CD4-positive, alpha-beta T cell (primary cell): ENCODE data around the gene PCNA. TPM values are rescaled to one million over a fixed set of nuclear protein-coding genes. Genes with fewer than 3 reads are reported as not detected.

Source experiments
- ATAC-seq: fragments of 200-7000 bp; cut with Tn5 transposase; one replicate; pipeline ENCODE4 v1.10.0; 2022; ENCODE audit warnings: mild to moderate bottlenecking; ENCODE audit not compliant: poor library complexity
- CTCF ChIA-PET: fragments of 350-600 bp; sonication (Branson Sonifier 250); formaldehyde crosslinking; loops from one replicate; lab custom pipeline; 2021; ENCODE audit warnings: antibody characterized with exemption, inconsistent platforms; lab: Charles Lee
- POLR2A ChIA-PET: fragments of 350-600 bp; sonication (Branson Sonifier 250); formaldehyde crosslinking; loops from one replicate; lab custom pipeline; 2021; ENCODE audit warnings: antibody characterized with exemption, inconsistent platforms; lab: Charles Lee
- DNase-seq, 14 experiments: peaks; one replicate each; pipeline ENCODE4 v3.0.0-alpha.2; 2013 to 2020; ENCODE audit warnings: mixed read lengths in 2 of 14
- H3K27ac ChIP-seq, 2 donors: one replicate each; pipeline versions ENCODE4 v1.5.1 to v1.7.0; 2013; ENCODE audit warnings: low read length in 2 of 2, low read depth in 1 of 2, mild to moderate bottlenecking in 1 of 2
- H3K27me3 ChIP-seq, 2 experiments: 1 replicate in 1 of 2; 2 replicates in 1 of 2; pipeline versions ENCODE4 v1.6.1 to v1.7.0; 2013; ENCODE audit warnings: low read length in 2 of 2, control low read depth in 1 of 2, mild to moderate bottlenecking in 1 of 2, moderate library complexity in 1 of 2; ENCODE audit not compliant: insufficient read depth in 2 of 2, control insufficient read depth in 1 of 2
- H3K36me3 ChIP-seq: one replicate; pipeline ENCODE4 v1.6.1; 2013; ENCODE audit warnings: low read length, control low read depth; ENCODE audit not compliant: insufficient read depth
- H3K4me1 ChIP-seq: one replicate; pipeline ENCODE4 v1.6.1; 2013; ENCODE audit warnings: low read length, control low read depth; ENCODE audit not compliant: insufficient read depth
- H3K4me3 ChIP-seq: one replicate; pipeline ENCODE4 v1.5.1; 2013; ENCODE audit warnings: mild to moderate bottlenecking, low read length, moderate library complexity
- H3K9me3 ChIP-seq, 2 experiments: 1 replicate in 1 of 2; 2 replicates in 1 of 2; pipeline versions ENCODE4 v1.6.1 to v1.7.0; 2013; ENCODE audit warnings: low read length in 2 of 2, mild to moderate bottlenecking in 2 of 2, control low read depth in 1 of 2, moderate library complexity in 1 of 2; ENCODE audit not compliant: control insufficient read depth in 1 of 2, insufficient read depth in 1 of 2
- H3K27ac Mint-ChIP-seq: one replicate; pipeline ENCODE4 v1.8.0; 2020; ENCODE audit warnings: mixed read lengths
- H3K27me3 Mint-ChIP-seq: one replicate; pipeline ENCODE4 v1.8.0; 2021; ENCODE audit warnings: mixed read lengths
- H3K36me3 Mint-ChIP-seq: one replicate; pipeline ENCODE4 v1.8.0; 2021; ENCODE audit warnings: low read depth, mixed read lengths
- H3K4me1 Mint-ChIP-seq: one replicate; pipeline ENCODE4 v1.8.0; 2021; ENCODE audit warnings: low read depth, mixed read lengths
- H3K4me3 Mint-ChIP-seq: one replicate; pipeline ENCODE4 v1.8.0; 2020; ENCODE audit warnings: mild to moderate bottlenecking, mixed read lengths
- H3K9me3 Mint-ChIP-seq: one replicate; pipeline ENCODE4 v1.8.0; 2020; ENCODE audit warnings: mixed read lengths
- CTCF ChIP-seq: fragments of 200-600 bp; IDR thresholded peaks from one replicate; pipeline ENCODE4 v1.8.0; 2022; ENCODE audit warnings: antibody characterized with exemption, mild to moderate bottlenecking
- intact Hi-C, 2 experiments: fragments of 100-400 bp; cut with DNase I in 1 of 2; cut with micrococcal nuclease in 1 of 2; formaldehyde crosslinking; loops; one replicate each; pipeline versions ENCODE4 v1.15.1 to v1.9.0; 2023 to 2025; cut with DNase I, micrococcal nuclease
- total RNA-seq, 174 experiments: library from RNA in 2 of 174; stranded (reverse) in 2 of 174; gene quantifications; one replicate each; pipeline ENCODE4 v1.2.3 and lab custom pipeline; 2021 to 2026

Gene PCNA
- total RNA-seq, 2 experiments from 2014 or later: 32.6 to 33.0 TPM

DNA sequence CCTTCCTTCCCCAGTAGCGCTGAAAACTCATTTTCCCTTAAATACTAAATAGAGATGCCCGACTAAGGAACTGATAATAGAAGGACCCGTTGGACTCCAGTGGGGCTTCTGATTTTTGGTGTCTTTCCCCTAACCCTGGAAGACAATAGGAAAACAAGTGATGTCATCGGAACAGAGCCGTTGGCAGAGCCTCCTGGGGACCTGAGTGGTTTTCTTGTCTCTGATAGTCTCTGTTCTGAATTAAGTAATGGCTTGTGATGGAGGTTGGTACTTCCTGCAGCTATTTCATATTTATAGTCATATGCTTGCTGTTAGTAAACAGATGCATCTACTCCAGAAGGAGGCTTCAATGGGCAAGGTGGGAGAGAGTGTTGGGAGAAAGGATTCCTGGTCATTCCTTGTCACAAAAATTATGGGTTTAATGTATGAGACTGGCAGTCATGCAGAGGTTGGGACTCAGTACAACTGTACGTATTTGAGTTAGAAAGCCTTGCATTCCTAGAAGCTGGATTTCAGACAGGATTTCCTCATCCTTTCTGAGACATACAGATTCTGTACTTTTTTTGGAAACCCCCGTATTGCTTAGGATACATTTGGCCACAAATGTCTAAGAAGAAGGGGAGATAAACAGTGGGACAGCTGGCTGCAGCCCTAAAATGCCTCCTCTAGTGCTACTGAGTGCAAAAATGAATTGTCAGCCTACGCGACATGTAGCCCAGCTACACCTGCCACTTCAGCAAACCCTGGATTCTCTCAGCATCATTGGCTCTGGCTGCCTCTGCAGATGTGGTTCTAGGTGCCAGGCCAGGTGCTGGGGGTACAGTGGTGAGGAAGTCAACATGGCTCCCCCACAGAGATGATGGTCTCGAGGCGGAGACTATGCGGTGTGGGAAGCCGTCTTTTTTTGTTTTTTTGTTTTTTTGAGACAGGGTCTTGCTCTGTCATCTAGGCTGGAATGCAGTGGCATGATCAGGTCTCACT is 45.2 kb upstream of the PCNA start:
- ATAC-seq (no peak), DNase-seq (no peak)
- H3K4me3 ChIP-seq: no peak overlapping the region
- Mint-ChIP-seq H3K27me3 (no peaks in the 10 kb centered on the region), H3K4me3 (no peak overlapping the region), H3K36me3 (peaks cover 9% of the 10 kb centered on the region), H3K27ac (no peak overlapping the region), H3K4me1 (peaks cover 85% of the 10 kb centered on the region), H3K9me3 (no peaks in the 10 kb centered on the region)
- CTCF ChIA-PET: interaction anchor here (1.8 kb wide), 1 partner anchor 39 kb away, joined by 5 read pairs; the partner anchor contains the start of gene CDS2
- intact Hi-C loops: no loop called here
- peaks cover 32% of the 10 kb centered on the region for H3K4me1 ChIP-seq
- H3K27me3 ChIP-seq: no peaks in the 10 kb centered on the region
- no peak for TF ChIP-seq CTCF
- no peak overlapping the region for H3K27ac ChIP-seq
- H3K36me3 ChIP-seq: peaks cover under 1% of the 10 kb centered on the region
- no peaks in the 10 kb centered on the region for H3K9me3 ChIP-seq
- POLR2A ChIA-PET: interaction anchor here (0.7 kb wide), 1 partner anchor 14 kb away, joined by 3 read pairs; no protein-coding TSS in a partner anchor

- Mint-ChIP-seq H3K27ac (no peak overlapping the region), H3K4me1 (peaks cover 76% of the 10 kb centered on the region), H3K27me3 (no peaks in the 10 kb centered on the region), H3K36me3 (no peaks in the 10 kb centered on the region), H3K4me3 (no peak overlapping the region), H3K9me3 (no peaks in the 10 kb centered on the region)
- no peaks in the 10 kb centered on the region for H3K9me3 ChIP-seq
- peaks cover 18% of the 10 kb centered on the region for H3K4me1 ChIP-seq
- no peak overlapping the region for H3K4me3 ChIP-seq
- POLR2A ChIA-PET: interaction anchor here (0.6 kb wide), 1 partner anchor 8 kb away, joined by 3 read pairs; no protein-coding TSS in a partner anchor
- intact Hi-C loops: no loop called here
- DNase-seq (no peak), ATAC-seq (no peak)
- CTCF ChIA-PET: interaction anchor here (1.9 kb wide), 1 partner anchor 35 kb away, joined by 4 read pairs; the partner anchor contains the start of gene CDS2
- TF ChIP-seq CTCF: no peak
- H3K27ac ChIP-seq: no peak overlapping the region
- H3K36me3 ChIP-seq: no peaks in the 10 kb centered on the region
- H3K27me3 ChIP-seq: no peaks in the 10 kb centered on the region
Measured at GRCh38 chr20:5161536-5162164, 41.9 kb upstream of the PCNA start.

DNA sequence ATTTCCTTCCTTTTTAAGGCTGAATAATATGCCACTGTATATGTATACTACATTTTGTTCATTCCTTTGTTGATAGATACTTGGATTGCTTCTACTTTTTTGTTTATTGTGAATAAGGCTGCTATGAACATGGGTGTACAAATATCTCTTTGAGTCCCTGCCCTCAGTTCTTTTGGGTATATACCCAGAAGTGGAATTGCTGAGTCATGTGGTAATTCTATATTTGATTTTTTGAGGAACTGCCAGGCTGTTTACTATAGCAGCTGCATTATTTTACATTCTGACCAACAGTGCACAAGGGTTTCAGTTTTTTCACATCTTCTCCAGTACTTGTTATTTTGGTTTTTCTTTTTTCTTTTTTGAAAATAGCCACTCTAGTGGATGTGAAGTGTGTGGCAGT is 41.1 kb upstream of the PCNA start:
- intact Hi-C loops: no loop called here
- Histone ChIP-seq H3K27me3 (no peaks in the 10 kb centered on the region), H3K4me1 (peaks cover 15% of the 10 kb centered on the region), H3K9me3 (no peaks in the 10 kb centered on the region), H3K4me3 (no peak overlapping the region), H3K27ac (no peak overlapping the region), H3K36me3 (no peaks in the 10 kb centered on the region)
- no peak overlapping the region for H3K27ac Mint-ChIP-seq
- H3K9me3 Mint-ChIP-seq: no peaks in the 10 kb centered on the region
- TF ChIP-seq CTCF: no peak
- no peak overlapping the region for H3K4me3 Mint-ChIP-seq
- CTCF ChIA-PET: no interaction called here
- ATAC-seq: no peak
- POLR2A ChIA-PET: no interaction called here
- DNase-seq: no peak
- H3K27me3 Mint-ChIP-seq: no peaks in the 10 kb centered on the region
- H3K4me1 Mint-ChIP-seq: peaks cover 76% of the 10 kb centered on the region
- H3K36me3 Mint-ChIP-seq: no peaks in the 10 kb centered on the region
